ENCODE data around the gene ZC3H18.

Gene ZC3H18

GRCh38 chr16:88541831-88542616, 28.2 kb upstream of the ZC3H18 start:
- no peak for TF ChIP-seq ZFX (IDR thresholded peaks at IDR 0.05)
- no peak for TF ChIP-seq CTCF (conservative IDR thresholded peaks at IDR 0.05)

GRCh38 chr16:88543230-88543813, 26.9 kb upstream of the ZC3H18 start:
- no peak for TF ChIP-seq ZFX (IDR thresholded peaks at IDR 0.05)
- TF ChIP-seq CTCF (conservative IDR thresholded peaks at IDR 0.05), result no peak
- no peak overlapping the region for H3K27ac ChIP-seq

More at GRCh38 chr16:88541831-88542616, 28.2 kb upstream of the ZC3H18 start:
- H3K27ac ChIP-seq, result no peak overlapping the region

- H3K27ac ChIP-seq, result no peak overlapping the region
- TF ChIP-seq CTCF (conservative IDR thresholded peaks at IDR 0.05) (no peak), ZFX (IDR thresholded peaks at IDR 0.05) (no peak)
Measured at GRCh38 chr16:88545781-88546180, 24.4 kb upstream of the ZC3H18 start.

- no peak overlapping the region for H3K27ac ChIP-seq
- TF ChIP-seq CTCF (conservative IDR thresholded peaks at IDR 0.05) (no peak), ZFX (IDR thresholded peaks at IDR 0.05) (no peak)
Measured at GRCh38 chr16:88548131-88548874, 21.9 kb upstream of the ZC3H18 start.

- no peak for TF ChIP-seq CTCF (conservative IDR thresholded peaks at IDR 0.05)
- no peak for TF ChIP-seq ZFX (IDR thresholded peaks at IDR 0.05)
- H3K27ac ChIP-seq, result no peak overlapping the region
Measured at GRCh38 chr16:88548985-88549384, 21.2 kb upstream of the ZC3H18 start.

GRCh38 chr16:88549671-88550245, 20.4 kb upstream of the ZC3H18 start:
- no peak overlapping the region for H3K27ac ChIP-seq

More at GRCh38 chr16:88549671-88550245, 20.4 kb upstream of the ZC3H18 start:
- TF ChIP-seq ZFX (IDR thresholded peaks at IDR 0.05) (no peak), CTCF (conservative IDR thresholded peaks at IDR 0.05) (no peak)
